ENCODE measurements around the gene EHD2.
"Not testable (repeated sequence)": the region's sequence is repeated elsewhere in the genome, so short reads cannot be mapped to it uniquely, and the experiment has no call there.

The EHD2 gene
- total RNA-seq, result 0 to 0.09 (median 0) reads per million in 4 experiments

GRCh38 chr19:47713046-47714021, at the start of gene EHD2:
TSS of gene EHD2 (plus strand) at chr19:47713422. CDS start at chr19:47716613, 3,191 bp downstream.
- peak; percentile 39 for DNase-seq

GRCh38 chr19:47663435-47663910, 49.7 kb upstream of the EHD2 start:
- no peak for DNase-seq

GRCh38 chr19:47663911-47664771, 49.1 kb upstream of the EHD2 start:
- no peak for DNase-seq

DNA sequence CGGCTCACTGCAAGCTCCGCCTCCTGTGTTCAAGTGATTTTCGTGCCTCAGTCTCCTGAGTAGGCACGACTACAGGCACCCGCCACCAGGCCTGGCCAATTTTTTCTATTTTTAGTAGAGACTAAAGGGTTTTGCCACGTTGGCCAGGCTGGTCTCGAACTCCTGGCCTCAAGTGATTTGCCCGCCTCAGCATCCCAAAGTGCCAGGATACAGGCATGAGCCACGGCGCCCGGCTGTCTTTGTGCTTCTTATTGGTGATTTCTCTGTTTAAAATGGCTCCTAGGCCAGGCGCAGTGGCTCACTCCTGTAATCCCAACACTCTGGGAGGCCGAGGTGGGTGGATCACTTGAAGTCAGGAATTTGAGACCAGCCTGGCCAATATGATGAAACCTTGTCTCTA, 44.7 kb upstream of the EHD2 start:
- not testable (repeated sequence) for DNase-seq

GRCh38 chr19:47670736-47671135, 42.5 kb upstream of the EHD2 start:
- DNase-seq, result no peak

- DNase-seq, result no peak
Measured at GRCh38 chr19:47671499-47671898, 41.7 kb upstream of the EHD2 start.

GRCh38 chr19:47673426-47673825, 39.8 kb upstream of the EHD2 start:
- no peak for DNase-seq

DNA sequence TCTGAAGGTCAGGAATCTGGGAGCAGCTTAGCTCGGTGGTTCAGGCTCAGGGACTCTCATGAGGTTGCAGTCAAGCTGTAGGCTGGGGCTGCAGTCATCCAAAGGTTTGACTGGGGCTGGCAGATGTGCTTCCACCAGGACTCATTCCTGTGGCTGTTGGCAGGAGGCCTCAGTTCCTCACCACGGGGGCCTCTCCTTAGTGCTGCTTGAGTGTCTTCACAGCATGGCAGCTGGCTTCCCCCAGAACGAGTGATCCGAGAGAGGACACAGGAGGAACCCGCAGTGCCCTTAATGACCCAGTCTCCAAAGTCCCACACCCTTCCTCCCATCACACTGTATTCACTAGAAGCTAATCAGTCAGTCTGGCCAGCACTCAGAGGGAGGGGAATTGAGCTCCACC, 38.7 kb upstream of the EHD2 start:
- no peak for DNase-seq

- no peak for DNase-seq
Measured at GRCh38 chr19:47675271-47675670, 38.0 kb upstream of the EHD2 start.

DNA sequence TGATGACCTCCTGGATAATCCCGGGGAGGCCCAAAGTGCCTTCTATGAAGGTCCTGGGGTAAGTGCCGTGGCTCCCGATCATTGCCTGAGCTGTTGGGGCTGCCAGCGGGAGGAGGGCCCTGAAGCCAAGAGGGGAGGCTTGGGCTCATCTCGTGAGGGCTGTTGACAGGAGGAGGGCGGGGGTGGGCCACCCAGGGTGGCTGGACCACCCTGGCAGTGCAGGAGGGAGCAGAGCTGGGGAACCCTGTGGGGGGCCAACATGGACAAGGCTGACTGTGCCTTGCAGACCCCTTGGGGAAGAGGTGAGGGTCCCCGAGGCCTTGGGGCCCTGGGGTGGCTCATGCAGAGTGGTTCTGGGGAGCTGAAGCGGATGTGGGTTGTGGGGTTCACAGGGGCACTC, 37.4 kb upstream of the EHD2 start:
- DNase-seq, result no peak

DNA sequence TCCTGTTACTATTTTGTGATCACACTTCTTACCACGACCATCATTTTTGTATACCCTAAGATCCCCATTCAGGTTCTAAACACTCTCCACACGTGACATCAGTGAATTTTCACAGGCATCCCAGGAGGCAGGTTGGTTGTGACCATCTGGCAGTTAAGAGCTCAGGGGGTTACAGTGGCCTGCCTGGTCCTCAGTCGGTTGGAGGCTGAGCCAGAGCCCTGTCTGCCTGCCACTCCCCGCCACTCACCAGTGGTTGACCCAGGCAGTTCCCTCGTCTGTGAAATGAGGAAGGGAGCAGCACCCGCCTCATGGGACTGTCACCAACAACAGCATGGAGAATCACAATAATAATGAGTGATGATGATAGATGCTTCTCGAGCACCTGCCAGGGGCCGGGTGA, 36.4 kb upstream of the EHD2 start:
- no peak for DNase-seq

DNA sequence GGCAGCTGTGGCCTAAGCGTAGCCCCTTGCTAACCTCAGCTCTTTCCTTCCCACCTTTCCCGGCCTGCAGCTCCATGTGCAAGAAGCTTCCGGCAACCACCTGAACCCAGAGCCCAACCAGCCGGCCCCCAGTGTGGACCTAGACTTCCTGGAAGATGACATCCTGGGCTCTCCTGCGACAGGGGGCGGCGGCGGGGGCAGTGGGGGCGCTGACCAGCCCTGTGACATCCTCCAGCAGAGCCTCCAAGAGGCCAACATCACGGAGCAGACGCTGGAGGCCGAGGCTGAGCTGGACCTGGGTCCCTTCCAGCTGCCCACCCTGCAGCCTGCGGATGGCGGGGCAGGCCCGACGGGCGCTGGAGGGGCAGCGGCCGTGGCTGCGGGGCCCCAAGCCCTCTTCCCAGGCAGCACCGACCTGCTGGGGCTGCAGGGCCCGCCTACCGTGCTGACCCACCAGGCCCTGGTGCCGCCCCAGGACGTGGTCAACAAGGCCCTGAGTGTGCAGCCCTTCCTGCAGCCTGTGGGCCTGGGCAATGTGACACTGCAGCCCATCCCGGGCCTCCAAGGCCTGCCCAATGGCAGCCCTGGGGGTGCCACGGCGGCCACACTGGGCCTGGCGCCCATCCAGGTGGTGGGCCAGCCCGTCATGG, 33.8 kb upstream of the EHD2 start:
- no peak for DNase-seq

GRCh38 chr19:47679922-47680857, 33.0 kb upstream of the EHD2 start:
- DNase-seq, result no peak

DNA sequence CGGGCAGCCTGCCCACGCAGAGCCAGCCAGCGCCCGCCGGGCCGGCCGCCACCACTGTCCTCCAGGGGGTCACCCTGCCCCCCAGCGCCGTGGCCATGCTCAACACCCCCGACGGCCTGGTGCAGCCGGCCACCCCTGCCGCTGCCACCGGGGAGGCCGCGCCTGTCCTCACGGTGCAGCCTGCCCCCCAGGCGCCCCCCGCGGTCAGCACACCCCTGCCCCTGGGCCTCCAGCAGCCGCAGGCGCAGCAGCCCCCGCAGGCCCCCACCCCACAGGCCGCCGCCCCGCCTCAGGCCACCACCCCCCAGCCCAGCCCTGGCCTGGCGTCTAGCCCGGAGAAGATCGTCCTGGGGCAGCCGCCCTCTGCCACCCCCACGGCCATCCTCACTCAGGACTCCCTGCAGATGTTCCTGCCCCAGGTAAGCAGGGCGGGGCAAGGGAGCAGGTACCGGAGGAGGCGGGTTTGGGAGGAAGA, 32.3 kb upstream of the EHD2 start:
- DNase-seq, result no peak

- DNase-seq, result no peak
Measured at GRCh38 chr19:47681388-47681787, 31.8 kb upstream of the EHD2 start.

DNA sequence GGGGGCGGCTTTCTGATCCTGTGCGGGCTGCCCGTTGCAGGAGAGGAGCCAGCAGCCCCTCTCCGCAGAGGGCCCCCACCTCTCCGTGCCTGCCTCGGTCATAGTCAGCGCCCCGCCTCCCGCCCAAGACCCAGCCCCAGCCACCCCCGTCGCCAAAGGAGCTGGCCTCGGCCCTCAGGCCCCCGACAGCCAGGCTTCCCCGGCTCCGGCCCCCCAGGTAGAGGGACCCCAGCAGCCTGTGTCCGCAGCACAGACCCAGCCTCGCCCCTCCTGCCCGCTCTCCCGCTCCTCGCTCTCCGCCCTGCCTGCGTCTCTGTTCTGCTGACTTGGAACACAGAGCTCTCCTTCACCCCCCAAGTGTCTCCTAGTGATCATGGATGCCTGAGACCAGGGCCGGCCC, 31.3 kb upstream of the EHD2 start:
- DNase-seq, result no peak

GRCh38 chr19:47682939-47683338, 30.3 kb upstream of the EHD2 start:
- DNase-seq, result no peak

GRCh38 chr19:47686679-47687450, 26.4 kb upstream of the EHD2 start:
- DNase-seq, result no peak

- DNase-seq, result no peak
Measured at GRCh38 chr19:47687906-47688305, 25.3 kb upstream of the EHD2 start.

DNA sequence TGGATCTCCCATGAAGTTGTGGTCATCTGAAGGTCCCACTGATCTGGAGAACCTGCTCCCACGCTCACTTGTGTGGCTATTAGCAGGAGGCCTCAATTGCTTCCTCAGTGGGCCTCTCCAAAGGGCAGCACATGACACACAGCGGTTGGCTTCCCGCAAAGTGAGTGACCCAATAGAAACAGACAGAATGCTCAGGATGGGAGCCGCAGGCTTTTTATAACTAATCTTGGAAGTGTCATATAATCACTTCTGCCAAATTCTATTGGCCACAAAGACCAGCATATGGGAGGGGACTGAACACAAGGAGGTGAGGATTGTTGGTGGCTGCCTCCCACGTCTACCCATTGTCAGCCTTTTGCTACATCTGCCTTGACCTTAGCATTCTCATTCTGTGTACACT, 22.1 kb upstream of the EHD2 start:
- DNase-seq, result no peak

GRCh38 chr19:47691782-47692181, 21.4 kb upstream of the EHD2 start:
- no peak for DNase-seq

All from effector CD8-positive, alpha-beta T cell (primary cell).